ENCODE results near the gene ZP1. TPM values are rescaled to one million over a fixed set of nuclear protein-coding genes. Genes with fewer than 3 reads are reported as not detected.

Gene ZP1
- not detected for total RNA-seq
- polyA plus RNA-seq = not detected

GRCh38 chr11:60866911-60867870 is at the start of gene ZP1:
Gene ZP1 (plus strand): TSS chr11:60867542. CDS start chr11:60867562, 20 bp downstream.
- no peak within 1 kb of the TSS for H3K9ac ChIP-seq (ENCODE audit: low read depth in 1 of 2, low read length in 2 of 2)
- H3K9me3 ChIP-seq (ENCODE audit: control insufficient read depth in 4 of 4, low read length in 3 of 4) = no peaks in the 10 kb centered on the region
- DNase-seq (ENCODE audit: low spot score) = no peak
- H3K36me3 ChIP-seq (ENCODE audit: control insufficient read depth in 4 of 4, insufficient read depth in 3 of 4, low read depth in 1 of 4, low read length in 3 of 4) = no peaks in the 10 kb centered on the region
- TF ChIP-seq CTCF (IDR thresholded peaks at IDR 0.05; ENCODE audit: low read depth, low read length, missing input control) (no peak), REST (IDR thresholded peaks at IDR 0.05) (no peak), TAF1 (conservative IDR thresholded peaks at IDR 0.05) (no peak), EGR1 (IDR thresholded peaks at IDR 0.05; ENCODE audit: low read depth in 2 of 2) (no peak), GABPA (IDR thresholded peaks at IDR 0.05 in 1 of 2, conservative IDR thresholded peaks at IDR 0.05 in 1 of 2) (no peak)
- WGBS = 86% methylated on average over 13 of the region's 13 CpGs
- no peak within 1 kb of the TSS for H3K27ac ChIP-seq (ENCODE audit: low read depth in 1 of 2, low read length in 2 of 2)
- H3K27me3 ChIP-seq (ENCODE audit: control insufficient read depth in 4 of 4, insufficient read depth in 4 of 4, low read length in 3 of 4) = no peaks in the 10 kb centered on the region
- H3K4me3 ChIP-seq (ENCODE audit: low read depth in 1 of 3, low read length in 3 of 3) = no peak within 1 kb of the TSS
- peaks cover 0 to 5% (median 4%) of the 10 kb centered on the region in 4 donors for H3K4me1 ChIP-seq (ENCODE audit: control insufficient read depth in 4 of 4, insufficient read depth in 4 of 4, low read length in 3 of 4)

- Histone ChIP-seq H3K4me1 (ENCODE audit: control insufficient read depth in 4 of 4, insufficient read depth in 4 of 4, low read length in 3 of 4) (no peaks in the 10 kb centered on the region), H3K36me3 (ENCODE audit: control insufficient read depth in 4 of 4, insufficient read depth in 3 of 4, low read depth in 1 of 4, low read length in 3 of 4) (no peaks in the 10 kb centered on the region), H3K27me3 (ENCODE audit: control insufficient read depth in 4 of 4, insufficient read depth in 4 of 4, low read length in 3 of 4) (no peaks in the 10 kb centered on the region), H3K9me3 (ENCODE audit: control insufficient read depth in 4 of 4, low read length in 3 of 4) (peaks cover 0 to 5% (median 3%) of the 10 kb centered on the region in 4 donors), H3K4me3 (ENCODE audit: low read depth in 1 of 3, low read length in 3 of 3) (no peak overlapping the region), H3K27ac (ENCODE audit: low read depth in 1 of 2, low read length in 2 of 2) (no peak overlapping the region), H3K9ac (ENCODE audit: low read depth in 1 of 2, low read length in 2 of 2) (no peak overlapping the region)
- no peak for DNase-seq (ENCODE audit: low spot score)
- WGBS = 72% methylated on average over 4 of the region's 4 CpGs
- no peak for TF ChIP-seq JUND (IDR thresholded peaks at IDR 0.05)
- no peak for TF ChIP-seq EGR1 (IDR thresholded peaks at IDR 0.05; ENCODE audit: low read depth in 2 of 2)
- TF ChIP-seq ZBTB33 (IDR thresholded peaks at IDR 0.05) = no peak
- TF ChIP-seq HNF4G (IDR thresholded peaks at IDR 0.05) = no peak
- no peak for TF ChIP-seq NR2F2 (IDR thresholded peaks at IDR 0.05)
- TF ChIP-seq YY1 (IDR thresholded peaks at IDR 0.05) = no peak
- TF ChIP-seq TAF1 (conservative IDR thresholded peaks at IDR 0.05) = no peak
- no peak for TF ChIP-seq MAX (IDR thresholded peaks at IDR 0.05)
- no peak for TF ChIP-seq RAD21 (IDR thresholded peaks at IDR 0.05)
- TF ChIP-seq CTCF (IDR thresholded peaks at IDR 0.05; ENCODE audit: low read depth, low read length, missing input control) = no peak
- TF ChIP-seq ATF3 (IDR thresholded peaks at IDR 0.05) = no peak
- no peak for TF ChIP-seq SP1 (IDR thresholded peaks at IDR 0.05)
- no peak for TF ChIP-seq HNF4A (conservative IDR thresholded peaks at IDR 0.05)
- no peak for TF ChIP-seq REST (IDR thresholded peaks at IDR 0.05)
- no peak for TF ChIP-seq FOXA1 (IDR thresholded peaks at IDR 0.05)
These were observed 49.3 kb upstream of the ZP1 start for GRCh38 chr11:60818057-60818456.

All from liver (tissue), 9 donors.